ENCODE data around the gene ADK. TPM values are rescaled to one million over a fixed set of nuclear protein-coding genes. Genes with fewer than 3 reads are reported as not detected.
A peak's percentile ranks its signal among the peaks of the same experiment; 100 is the strongest.
"Not testable (repeated sequence)": the region's sequence is repeated elsewhere in the genome, so short reads cannot be mapped to it uniquely, and the experiment has no call there.

Gene ADK
- total RNA-seq, 6 experiments from 2014 or later = 54.2 to 92.5 (median 63.5) TPM

DNA sequence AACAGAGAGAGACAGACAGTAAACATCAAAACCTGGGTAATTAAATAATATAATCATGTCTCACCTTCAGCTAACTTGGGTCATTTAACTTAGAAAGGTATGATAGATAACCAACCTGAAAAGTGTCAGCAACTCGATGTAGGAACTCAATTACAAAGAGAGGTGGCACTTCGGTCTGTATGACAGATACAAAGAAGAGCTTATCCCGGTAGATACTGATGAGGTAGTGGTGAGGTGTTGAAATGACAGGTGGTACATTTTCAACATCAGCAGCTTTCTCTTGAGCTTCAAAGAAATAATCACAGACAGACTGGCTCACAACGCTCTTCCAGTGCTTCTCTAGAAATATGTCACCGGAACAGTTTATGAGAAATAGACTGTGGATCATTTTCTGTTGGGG, 13.0 kb upstream of the ADK start:
- Histone ChIP-seq H3K4me1 (peaks cover 0 to 4% (median 2%) of the 10 kb centered on the region in 4 donors), H3K27me3 (no peaks in the 10 kb centered on the region), H3K27ac (no peak overlapping the region), H3K36me3 (peaks cover 7 to 49% (median 13%) of the 10 kb centered on the region in 4 donors), H3K9me3 (no peaks in the 10 kb centered on the region), H3K4me3 (no peak overlapping the region)
- intact Hi-C loops (cut with DNase I) = no loop called here
- DNase-seq (no peak), ATAC-seq (no peak)
- no peak for TF ChIP-seq POLR2A (IDR thresholded peaks at IDR 0.05)
- TF ChIP-seq, protein P1, sequence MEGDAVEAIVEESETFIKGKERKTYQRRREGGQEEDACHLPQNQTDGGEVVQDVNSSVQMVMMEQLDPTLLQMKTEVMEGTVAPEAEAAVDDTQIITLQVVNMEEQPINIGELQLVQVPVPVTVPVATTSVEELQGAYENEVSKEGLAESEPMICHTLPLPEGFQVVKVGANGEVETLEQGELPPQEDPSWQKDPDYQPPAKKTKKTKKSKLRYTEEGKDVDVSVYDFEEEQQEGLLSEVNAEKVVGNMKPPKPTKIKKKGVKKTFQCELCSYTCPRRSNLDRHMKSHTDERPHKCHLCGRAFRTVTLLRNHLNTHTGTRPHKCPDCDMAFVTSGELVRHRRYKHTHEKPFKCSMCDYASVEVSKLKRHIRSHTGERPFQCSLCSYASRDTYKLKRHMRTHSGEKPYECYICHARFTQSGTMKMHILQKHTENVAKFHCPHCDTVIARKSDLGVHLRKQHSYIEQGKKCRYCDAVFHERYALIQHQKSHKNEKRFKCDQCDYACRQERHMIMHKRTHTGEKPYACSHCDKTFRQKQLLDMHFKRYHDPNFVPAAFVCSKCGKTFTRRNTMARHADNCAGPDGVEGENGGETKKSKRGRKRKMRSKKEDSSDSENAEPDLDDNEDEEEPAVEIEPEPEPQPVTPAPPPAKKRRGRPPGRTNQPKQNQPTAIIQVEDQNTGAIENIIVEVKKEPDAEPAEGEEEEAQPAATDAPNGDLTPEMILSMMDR (IDR thresholded peaks at IDR 0.05) = no peak
- 90% methylated on average over 5 of the region's 5 CpGs for WGBS (ENCODE audit: insufficient coverage, low coverage, low lambda C conversion rate, missing lambda C conversion rate)

DNA sequence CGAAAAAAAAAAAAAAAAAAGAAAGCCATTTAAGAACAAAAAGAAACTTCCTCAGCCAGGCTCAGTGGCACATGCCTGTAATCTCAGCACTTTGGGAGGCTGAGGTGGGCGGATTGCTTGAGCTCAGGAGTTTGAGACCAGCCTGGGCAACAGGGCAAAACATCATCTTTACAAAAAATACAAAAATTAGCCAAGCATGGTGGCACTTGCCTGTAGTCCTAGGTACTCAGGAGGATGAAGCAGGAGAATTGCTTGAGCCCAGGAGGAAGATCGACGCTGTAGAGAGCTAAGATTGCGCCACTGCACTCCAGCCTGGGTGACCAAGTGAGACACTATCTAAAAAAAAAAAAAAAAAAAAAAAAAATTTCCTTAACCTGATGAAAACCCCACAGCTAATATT, 12.4 kb upstream of the ADK start:
- H3K9me3 ChIP-seq; intact Hi-C loops (cut with DNase I); DNase-seq; H3K27ac ChIP-seq; H3K4me3 ChIP-seq; H3K27me3 ChIP-seq; H3K4me1 ChIP-seq; ATAC-seq: not testable (repeated sequence)
- peaks cover 7 to 42% (median 13%) of the 10 kb centered on the region in 4 donors for H3K36me3 ChIP-seq
- 94% methylated on average over 5 of the region's 5 CpGs for WGBS (ENCODE audit: insufficient coverage, low coverage, low lambda C conversion rate, missing lambda C conversion rate)

DNA sequence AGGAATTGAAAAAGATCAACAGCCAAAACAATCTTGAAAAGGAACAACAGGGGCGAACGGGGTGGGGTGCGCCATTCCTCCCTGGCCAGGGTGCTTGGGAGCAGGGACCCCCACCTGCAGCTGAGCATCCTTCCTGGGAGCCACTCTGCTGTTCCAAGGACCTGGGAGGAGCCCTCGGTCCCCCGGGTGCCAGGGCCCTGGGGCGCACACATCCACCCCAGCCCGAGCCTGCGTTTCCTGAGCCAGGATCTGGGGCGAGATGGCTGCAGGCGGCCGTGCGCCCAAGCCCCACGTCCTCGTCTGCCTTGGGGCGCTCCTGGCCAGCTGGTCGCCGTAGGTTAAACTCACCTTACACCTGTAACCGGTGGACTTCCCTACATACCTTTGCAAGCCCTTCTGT, 11.0 kb upstream of the ADK start:
- TF ChIP-seq, protein P1 (IDR thresholded peaks at IDR 0.05) = no peak
- no peak for TF ChIP-seq POLR2A (IDR thresholded peaks at IDR 0.05)
- intact Hi-C loops (cut with DNase I) = no loop called here
- peaks cover 0 to 4% (median 2%) of the 10 kb centered on the region in 4 donors for H3K4me1 ChIP-seq
- DNase-seq = no peak
- WGBS (ENCODE audit: insufficient coverage, low coverage, low lambda C conversion rate, missing lambda C conversion rate) = 100% methylated on average over 1 of the region's 18 CpGs
- no peaks in the 10 kb centered on the region for H3K27me3 ChIP-seq
- H3K27ac ChIP-seq = no peak overlapping the region
- H3K4me3 ChIP-seq = no peak overlapping the region
- no peaks in the 10 kb centered on the region for H3K9me3 ChIP-seq
- H3K36me3 ChIP-seq = peaks cover 7 to 33% (median 13%) of the 10 kb centered on the region in 4 donors
- peak in 1 of 4 donors; percentile 32 for ATAC-seq

DNA sequence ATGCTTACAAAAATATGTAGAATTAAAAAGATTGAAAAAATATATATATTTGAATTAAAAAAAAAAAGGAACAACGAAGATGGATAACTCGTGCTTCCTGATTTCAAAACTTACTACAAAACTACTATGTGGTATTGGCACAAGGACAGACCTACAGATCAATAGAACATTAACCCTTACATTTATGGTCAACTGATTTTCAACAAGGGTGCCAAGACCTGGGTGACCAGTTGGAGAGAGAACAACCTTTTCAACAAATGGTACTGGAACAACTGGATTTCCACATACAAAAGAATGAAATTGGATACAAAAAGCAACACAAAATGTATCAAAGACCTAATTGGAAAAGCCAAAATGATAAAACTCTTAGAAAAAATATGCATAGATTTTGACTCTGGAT, 10.5 kb upstream of the ADK start:
- H3K4me3 ChIP-seq = no peak overlapping the region
- ATAC-seq = peak; percentile 53 to 82 (median 69)
- TF ChIP-seq, protein P1 (IDR thresholded peaks at IDR 0.05) = no peak
- TF ChIP-seq POLR2A (IDR thresholded peaks at IDR 0.05) = no peak
- H3K9me3 ChIP-seq = no peaks in the 10 kb centered on the region
- peaks cover 0 to 4% (median 2%) of the 10 kb centered on the region in 4 donors for H3K4me1 ChIP-seq
- 11% methylated on average over 2 of the region's 2 CpGs for WGBS (ENCODE audit: insufficient coverage, low coverage, low lambda C conversion rate, missing lambda C conversion rate)
- DNase-seq = no peak
- H3K27me3 ChIP-seq = no peaks in the 10 kb centered on the region
- H3K36me3 ChIP-seq = peaks cover 7 to 28% (median 12%) of the 10 kb centered on the region in 4 donors
- no peak overlapping the region for H3K27ac ChIP-seq
- intact Hi-C loops (cut with DNase I) = no loop called here

DNA sequence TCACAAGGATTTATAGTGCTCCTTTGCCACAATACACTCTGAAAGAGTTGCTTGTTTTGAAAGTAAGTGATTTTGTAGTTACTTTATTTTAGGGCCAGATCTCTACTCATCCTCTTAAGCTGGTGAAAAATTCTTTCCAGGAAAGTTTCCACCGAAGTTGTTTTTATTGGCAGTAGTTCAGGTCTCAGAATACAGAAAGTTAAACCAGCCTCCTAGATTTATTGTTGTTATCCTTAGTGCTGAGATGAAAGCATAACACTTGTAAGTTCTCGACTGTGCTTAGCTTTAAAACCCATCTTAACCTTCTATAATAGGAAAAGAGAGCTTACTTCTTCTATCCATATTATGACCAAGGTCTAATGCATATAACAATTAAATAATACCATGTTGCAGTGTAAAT, 5.9 kb upstream of the ADK start:
- H3K27me3 ChIP-seq = no peaks in the 10 kb centered on the region
- H3K9me3 ChIP-seq = no peaks in the 10 kb centered on the region
- H3K27ac ChIP-seq = no peak overlapping the region
- H3K36me3 ChIP-seq = no peaks in the 10 kb centered on the region
- DNase-seq (no peak), ATAC-seq (no peak)
- no peak overlapping the region for H3K4me3 ChIP-seq
- TF ChIP-seq, protein P1 (IDR thresholded peaks at IDR 0.05) = no peak
- no peak for TF ChIP-seq POLR2A (IDR thresholded peaks at IDR 0.05)
- 38% methylated on average over 2 of the region's 2 CpGs for WGBS (ENCODE audit: insufficient coverage, low coverage, low lambda C conversion rate, missing lambda C conversion rate)
- intact Hi-C loops (cut with DNase I) = no loop called here
- peaks cover 0 to 12% (median 4%) of the 10 kb centered on the region in 4 donors for H3K4me1 ChIP-seq

DNA sequence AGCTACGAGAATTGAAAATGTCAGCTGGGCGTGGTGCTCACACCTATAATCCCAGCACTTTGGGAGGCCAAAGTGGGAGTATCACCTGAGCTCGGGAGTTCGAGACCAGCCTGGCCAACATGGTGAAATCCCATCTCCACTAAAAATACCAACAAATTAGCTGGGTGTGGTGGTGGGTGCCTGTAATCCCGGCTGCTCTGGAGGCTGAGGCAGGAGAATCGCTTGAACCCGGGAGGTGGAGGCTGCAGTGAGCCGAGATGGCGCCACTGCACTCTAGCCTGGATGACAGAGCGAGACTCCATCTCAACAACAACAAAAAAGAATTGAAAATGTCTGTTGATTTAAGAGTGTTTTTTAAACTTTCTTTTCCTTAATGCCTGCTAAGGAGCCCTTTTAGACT, 4.0 kb upstream of the ADK start:
- H3K27me3 ChIP-seq; intact Hi-C loops (cut with DNase I); H3K27ac ChIP-seq; H3K9me3 ChIP-seq; H3K4me1 ChIP-seq; DNase-seq; H3K36me3 ChIP-seq; H3K4me3 ChIP-seq; ATAC-seq: not testable (repeated sequence)
- 96% methylated on average over 7 of the region's 10 CpGs for WGBS (ENCODE audit: insufficient coverage, low coverage, low lambda C conversion rate, missing lambda C conversion rate)

Data from right lobe of liver (tissue), 6 donors.